HEK293 (cell line): ENCODE measurements around the gene GDF9.

Source experiments
- ATF2 ChIP-seq: fragments of 450-650 bp; formaldehyde crosslinking; IDR thresholded peaks from 2 replicates; pipeline ENCODE4 v1.5.1; 2016; ENCODE audit warnings: missing biosample characterization, missing genetic modification characterization, low read depth
- PRDM10 ChIP-seq: fragments of 450-650 bp; formaldehyde crosslinking; IDR thresholded peaks from 2 replicates; pipeline ENCODE4 v1.5.1; 2016; ENCODE audit warnings: missing biosample characterization, missing genetic modification characterization
- TCF7L2 ChIP-seq: IDR thresholded peaks from 2 replicates; pipeline ENCODE4 v1.6.1; 2011; ENCODE audit warnings: low read depth, mild to moderate bottlenecking, inconsistent platforms, low read length, moderate library complexity, borderline replicate concordance
- TRIM28 ChIP-seq: IDR thresholded peaks from 2 replicates; pipeline ENCODE4 v1.6.1; 2011; ENCODE audit warnings: low read length, control low read depth, borderline replicate concordance
- TSHZ1 ChIP-seq: fragments of 450-650 bp; formaldehyde crosslinking; IDR thresholded peaks from 2 replicates; pipeline ENCODE4 v1.5.1; 2016; ENCODE audit warnings: missing biosample characterization, missing genetic modification characterization, borderline replicate concordance
- YY2 ChIP-seq: fragments of 450-650 bp; formaldehyde crosslinking; IDR thresholded peaks from 2 replicates; pipeline ENCODE4 v1.5.1; 2016; ENCODE audit warnings: missing biosample characterization, missing genetic modification characterization
- ZNF174 ChIP-seq: fragments of 450-650 bp; formaldehyde crosslinking; IDR thresholded peaks from 2 replicates; pipeline ENCODE4 v1.5.0; 2017; ENCODE audit warnings: missing biosample characterization, mild to moderate bottlenecking, missing genetic modification characterization
- ZNF19 ChIP-seq: fragments of 450-650 bp; formaldehyde crosslinking; IDR thresholded peaks from 2 replicates; pipeline ENCODE4; 2016; ENCODE audit warnings: missing biosample characterization, missing genetic modification characterization, low read depth
- ZNF280D ChIP-seq: fragments of 450-650 bp; formaldehyde crosslinking; IDR thresholded peaks from 2 replicates; pipeline ENCODE4 v1.5.1; 2016; ENCODE audit warnings: missing biosample characterization, missing genetic modification characterization
- ZNF514 ChIP-seq: fragments of 450-650 bp; formaldehyde crosslinking; IDR thresholded peaks from 2 replicates; pipeline ENCODE4 v1.5.1; 2016; ENCODE audit warnings: missing biosample characterization, missing genetic modification characterization
- ZNF521 ChIP-seq: fragments of 450-650 bp; formaldehyde crosslinking; IDR thresholded peaks from 2 replicates; pipeline ENCODE4 v1.5.1; 2017; ENCODE audit warnings: missing biosample characterization, mild to moderate bottlenecking, missing genetic modification characterization
- ZNF561 ChIP-seq: fragments of 450-650 bp; IDR thresholded peaks from 2 replicates; pipeline ENCODE4 v1.5.1; 2018; ENCODE audit warnings: missing biosample characterization, missing genetic modification characterization, borderline replicate concordance
- ZNF571 ChIP-seq: fragments of 450-650 bp; formaldehyde crosslinking; IDR thresholded peaks from 2 replicates; pipeline ENCODE4 v1.5.0; 2017; ENCODE audit warnings: missing biosample characterization, missing genetic modification characterization
- ZNF629 ChIP-seq: fragments of 450-650 bp; formaldehyde crosslinking; IDR thresholded peaks from 2 replicates; pipeline ENCODE4 v1.5.1; 2017; ENCODE audit warnings: missing biosample characterization, missing genetic modification characterization
- ZNF701 ChIP-seq: fragments of 450-650 bp; formaldehyde crosslinking; IDR thresholded peaks from 2 replicates; pipeline ENCODE4 v1.5.1; 2016; ENCODE audit warnings: missing biosample characterization, missing genetic modification characterization
- ZNF747 ChIP-seq: fragments of 450-650 bp; formaldehyde crosslinking; IDR thresholded peaks from 2 replicates; pipeline ENCODE4 v1.5.1; 2016; ENCODE audit warnings: missing biosample characterization, missing genetic modification characterization
- ZNF776 ChIP-seq: fragments of 450-650 bp; formaldehyde crosslinking; IDR thresholded peaks from 2 replicates; pipeline ENCODE4 v1.5.0; 2017; ENCODE audit warnings: missing biosample characterization, missing genetic modification characterization, borderline replicate concordance
- TF ChIP-seq, protein P1 (sequence below): fragments of 450-650 bp; formaldehyde crosslinking; conservative IDR thresholded peaks from 2 replicates; pipeline ENCODE4 v1.5.1; 2016; ENCODE audit warnings: low read depth, missing biosample characterization, missing genetic modification characterization
- TF ChIP-seq, protein P2 (sequence below): fragments of 450-650 bp; formaldehyde crosslinking; IDR thresholded peaks from 2 replicates; pipeline ENCODE4 v1.5.1; 2016; ENCODE audit warnings: missing biosample characterization, missing genetic modification characterization
- TF ChIP-seq, protein P3 (sequence below): fragments of 450-650 bp; formaldehyde crosslinking; IDR thresholded peaks from 2 replicates; pipeline ENCODE4 v1.5.1; 2016; ENCODE audit warnings: missing biosample characterization, missing genetic modification characterization

Gene GDF9

GRCh38 chr5:132866342-132867045 lies at the start of gene GDF9, which contains the start of gene UQCRQ (continued):
- TF ChIP-seq PRDM10 (peak; percentile 99), ZNF174 (tag by site-specific recombination) (no peak), ZNF629 (tag by site-specific recombination) (peak; percentile 100), TRIM28 (peak; percentile 84), YY2 (0 out of 2 replicates have a peak, but pooled peaks have one; percentile 16), ZNF514 (no peak), ZNF521 (no peak), ZNF19 (no peak), TCF7L2 (no peak), ATF2 (tag by site-specific recombination) (peak; percentile 82), ZNF571 (tag by site-specific recombination) (no peak), TSHZ1 (no peak), ZNF776 (tag by site-specific recombination) (no peak), ZNF561 (no peak), ZNF747 (tag by site-specific recombination) (no peak), ZNF701 (tag by site-specific recombination) (no peak), ZNF280D (tag by site-specific recombination) (no peak)
- TF ChIP-seq, protein P1, sequence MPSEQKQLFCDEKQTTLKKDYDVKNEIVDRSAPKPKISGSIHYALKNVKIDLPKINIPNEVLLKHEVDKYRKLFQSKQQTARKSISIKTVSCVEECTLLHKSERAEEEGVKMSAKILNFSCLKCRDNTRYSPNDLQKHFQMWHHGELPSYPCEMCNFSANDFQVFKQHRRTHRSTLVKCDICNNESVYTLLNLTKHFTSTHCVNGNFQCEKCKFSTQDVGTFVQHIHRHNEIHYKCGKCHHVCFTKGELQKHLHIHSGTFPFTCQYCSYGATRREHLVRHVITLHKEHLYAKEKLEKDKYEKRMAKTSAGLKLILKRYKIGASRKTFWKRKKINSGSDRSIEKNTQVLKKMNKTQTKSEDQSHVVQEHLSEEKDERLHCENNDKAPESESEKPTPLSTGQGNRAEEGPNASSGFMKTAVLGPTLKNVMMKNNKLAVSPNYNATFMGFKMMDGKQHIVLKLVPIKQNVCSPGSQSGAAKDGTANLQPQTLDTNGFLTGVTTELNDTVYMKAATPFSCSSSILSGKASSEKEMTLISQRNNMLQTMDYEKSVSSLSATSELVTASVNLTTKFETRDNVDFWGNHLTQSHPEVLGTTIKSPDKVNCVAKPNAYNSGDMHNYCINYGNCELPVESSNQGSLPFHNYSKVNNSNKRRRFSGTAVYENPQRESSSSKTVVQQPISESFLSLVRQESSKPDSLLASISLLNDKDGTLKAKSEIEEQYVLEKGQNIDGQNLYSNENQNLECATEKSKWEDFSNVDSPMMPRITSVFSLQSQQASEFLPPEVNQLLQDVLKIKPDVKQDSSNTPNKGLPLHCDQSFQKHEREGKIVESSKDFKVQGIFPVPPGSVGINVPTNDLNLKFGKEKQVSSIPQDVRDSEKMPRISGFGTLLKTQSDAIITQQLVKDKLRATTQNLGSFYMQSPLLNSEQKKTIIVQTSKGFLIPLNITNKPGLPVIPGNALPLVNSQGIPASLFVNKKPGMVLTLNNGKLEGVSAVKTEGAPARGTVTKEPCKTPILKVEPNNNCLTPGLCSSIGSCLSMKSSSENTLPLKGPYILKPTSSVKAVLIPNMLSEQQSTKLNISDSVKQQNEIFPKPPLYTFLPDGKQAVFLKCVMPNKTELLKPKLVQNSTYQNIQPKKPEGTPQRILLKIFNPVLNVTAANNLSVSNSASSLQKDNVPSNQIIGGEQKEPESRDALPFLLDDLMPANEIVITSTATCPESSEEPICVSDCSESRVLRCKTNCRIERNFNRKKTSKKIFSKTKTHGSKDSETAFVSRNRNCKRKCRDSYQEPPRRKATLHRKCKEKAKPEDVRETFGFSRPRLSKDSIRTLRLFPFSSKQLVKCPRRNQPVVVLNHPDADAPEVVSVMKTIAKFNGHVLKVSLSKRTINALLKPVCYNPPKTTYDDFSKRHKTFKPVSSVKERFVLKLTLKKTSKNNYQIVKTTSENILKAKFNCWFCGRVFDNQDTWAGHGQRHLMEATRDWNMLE (tag by site-specific recombination) = peak; percentile 90
- TF ChIP-seq, protein P2, sequence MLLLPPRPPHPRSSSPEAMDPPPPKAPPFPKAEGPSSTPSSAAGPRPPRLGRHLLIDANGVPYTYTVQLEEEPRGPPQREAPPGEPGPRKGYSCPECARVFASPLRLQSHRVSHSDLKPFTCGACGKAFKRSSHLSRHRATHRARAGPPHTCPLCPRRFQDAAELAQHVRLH (tag by site-specific recombination) = peak; percentile 95
- TF ChIP-seq, protein P3, sequence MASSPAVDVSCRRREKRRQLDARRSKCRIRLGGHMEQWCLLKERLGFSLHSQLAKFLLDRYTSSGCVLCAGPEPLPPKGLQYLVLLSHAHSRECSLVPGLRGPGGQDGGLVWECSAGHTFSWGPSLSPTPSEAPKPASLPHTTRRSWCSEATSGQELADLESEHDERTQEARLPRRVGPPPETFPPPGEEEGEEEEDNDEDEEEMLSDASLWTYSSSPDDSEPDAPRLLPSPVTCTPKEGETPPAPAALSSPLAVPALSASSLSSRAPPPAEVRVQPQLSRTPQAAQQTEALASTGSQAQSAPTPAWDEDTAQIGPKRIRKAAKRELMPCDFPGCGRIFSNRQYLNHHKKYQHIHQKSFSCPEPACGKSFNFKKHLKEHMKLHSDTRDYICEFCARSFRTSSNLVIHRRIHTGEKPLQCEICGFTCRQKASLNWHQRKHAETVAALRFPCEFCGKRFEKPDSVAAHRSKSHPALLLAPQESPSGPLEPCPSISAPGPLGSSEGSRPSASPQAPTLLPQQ (tag by site-specific recombination) = peak; percentile 62
